A549 (cell line): ENCODE data around the gene SELENOP. TPM values are rescaled to one million over a fixed set of nuclear protein-coding genes. Genes with fewer than 3 reads are reported as not detected.

Source experiments
- ATAC-seq, 2 experiments: fragments of 200-7000 bp in 1 of 2; fragments of >200 bp in 1 of 2; cut with Nextera tagmentation in 1 of 2; cut with Tn5 transposase in 1 of 2; 3 replicates each; pipeline versions ENCODE4 v1.8.0 to v1.9.1; 2018 to 2020; ENCODE audit warnings: mild to moderate bottlenecking in 1 of 2, moderate library complexity in 1 of 2
- CTCF ChIA-PET: fragments of 300-600 bp; sonication (Branson Sonifier 250); formaldehyde crosslinking; extraction: SDS; loops from one replicate; lab custom pipeline; 2021; ENCODE audit warnings: antibody characterized with exemption, inconsistent platforms; lab: Yijun Ruan, JAX
- POLR2A ChIA-PET: fragments of 350-600 bp; formaldehyde crosslinking; extraction: SDS; loops from one replicate; lab custom pipeline; 2021; ENCODE audit warnings: antibody characterized with exemption, inconsistent platforms; lab: Yijun Ruan, JAX
- DNase-seq, 2 experiments: peaks; one replicate each; pipeline versions ENCODE4 v3.0.0 to v3.0.0-alpha.2; 2011 to 2016; ENCODE audit warnings: low read depth in 1 of 2, low spot score in 1 of 2
- FAIRE-seq: peaks from 2 replicates; lab custom pipeline; 2011; peaks lifted over from hg19 to GRCh38; lab: Jason Lieb, UNC
- H3K27ac ChIP-seq, 2 experiments: fragments of >200 bp; sonication (Bioruptor Twin); formaldehyde crosslinking; 3 replicates each; pipeline ENCODE4 v1.5.1; 2016 to 2017
- H3K4me1 ChIP-seq: fragments of >200 bp; sonication (Bioruptor Twin); formaldehyde crosslinking; 3 replicates; pipeline ENCODE4 v1.6.1; 2016
- H3K4me2 ChIP-seq: fragments of >200 bp; sonication (Bioruptor Twin); formaldehyde crosslinking; 3 replicates; pipeline ENCODE4 v1.6.1; 2016
- H3K4me3 ChIP-seq: fragments of >200 bp; sonication (Bioruptor Twin); formaldehyde crosslinking; 3 replicates; pipeline ENCODE4 v1.5.1; 2016
- H3K9me3 ChIP-seq: fragments of >200 bp; sonication (Bioruptor Twin); formaldehyde crosslinking; 3 replicates; pipeline ENCODE4 v1.6.1; 2016
- CBX2 ChIP-seq: fragments of 200-600 bp; sonication (generic); IDR thresholded peaks from 2 replicates; pipeline ENCODE4 v1.6.1; 2016; ENCODE audit warnings: low read depth, mild to moderate bottlenecking, borderline replicate concordance
- CHD2 ChIP-seq: fragments of 150-350 bp; IDR thresholded peaks from 2 replicates; pipeline ENCODE4 v1.6.1; 2014; ENCODE audit warnings: low read length; ENCODE audit not compliant: partially characterized antibody
- CTCF ChIP-seq: fragments of >200 bp; sonication (Bioruptor Twin); formaldehyde crosslinking; IDR thresholded peaks from 3 replicates; pipeline ENCODE4 v1.5.1; 2016
- EHF ChIP-seq: fragments of 250-450 bp; sonication (Bioruptor Pico); IDR thresholded peaks from 2 replicates; pipeline ENCODE4 v1.5.0; 2020; ENCODE audit warnings: mild to moderate bottlenecking
- ESRRA ChIP-seq: fragments of 150-350 bp; IDR thresholded peaks from 2 replicates; pipeline ENCODE4 v1.6.1; 2014; ENCODE audit warnings: mild to moderate bottlenecking, low read length, borderline replicate concordance
- FOSB ChIP-seq: fragments of 250-450 bp; sonication (Bioruptor Pico); IDR thresholded peaks from 2 replicates; pipeline ENCODE4 v1.5.0; 2020; ENCODE audit warnings: mild to moderate bottlenecking, moderate library complexity
- FOSL2 ChIP-seq, 2 experiments: fragments of 450-650 bp in 1 of 2; fragments of >200 bp in 1 of 2; sonication (Bioruptor Twin) in 1 of 2; formaldehyde crosslinking; IDR thresholded peaks; 2 replicates each; pipeline versions ENCODE4 v1.5.0 to v1.6.1; 2016 to 2020; ENCODE audit warnings: mild to moderate bottlenecking in 1 of 2, moderate library complexity in 1 of 2
- GATA3 ChIP-seq: IDR thresholded peaks from 2 replicates; pipeline ENCODE4 v1.6.1; 2012; ENCODE audit warnings: borderline replicate concordance
- HEYL ChIP-seq: fragments of 250-450 bp; sonication (Bioruptor Pico); IDR thresholded peaks from 2 replicates; pipeline ENCODE4 v1.8.0; 2021; ENCODE audit warnings: mild to moderate bottlenecking, moderate library complexity
- HMGXB4 ChIP-seq: fragments of 250-450 bp; sonication (Bioruptor Pico); IDR thresholded peaks from 2 replicates; pipeline ENCODE4 v1.5.0; 2021; ENCODE audit warnings: mild to moderate bottlenecking, moderate library complexity, borderline replicate concordance
- HOXB13 ChIP-seq: fragments of 250-450 bp; sonication (Bioruptor Pico); IDR thresholded peaks from 2 replicates; pipeline ENCODE4 v1.5.0; 2020; ENCODE audit warnings: low read depth, mild to moderate bottlenecking, moderate library complexity
- HOXB5 ChIP-seq: fragments of 250-450 bp; sonication (Bioruptor Pico); IDR thresholded peaks from 2 replicates; pipeline ENCODE4 v1.5.0; 2020; ENCODE audit warnings: mild to moderate bottlenecking, moderate library complexity
- JUN ChIP-seq, 2 experiments: fragments of >200 bp; sonication (Bioruptor Twin); formaldehyde crosslinking; IDR thresholded peaks; 2 replicates in 1 of 2; 3 replicates in 1 of 2; pipeline ENCODE4 v1.6.1; 2016 to 2017
- JUNB ChIP-seq: fragments of >200 bp; sonication (Bioruptor Twin); formaldehyde crosslinking; IDR thresholded peaks from 2 replicates; pipeline ENCODE4 v1.6.1; 2016
- KDM1A ChIP-seq: fragments of 200-600 bp; sonication (generic); IDR thresholded peaks from 2 replicates; pipeline ENCODE4 v1.6.1; 2016; ENCODE audit warnings: low read depth, mild to moderate bottlenecking
- MAZ ChIP-seq: fragments of 150-350 bp; IDR thresholded peaks from 2 replicates; pipeline ENCODE4 v1.6.1; 2014; ENCODE audit warnings: antibody characterized with exemption, low read depth, low read length, borderline replicate concordance
- MYC ChIP-seq: IDR thresholded peaks from 2 replicates; pipeline ENCODE4 v1.6.1; 2012; ENCODE audit warnings: mild to moderate bottlenecking, inconsistent platforms, low read length, improper control_type of control experiment, borderline replicate concordance
- NFE2L2 ChIP-seq: fragments of 150-350 bp; conservative IDR thresholded peaks from 2 replicates; pipeline ENCODE4 v1.6.1; 2014; ENCODE audit warnings: low read length
- NR3C1 ChIP-seq: fragments of >200 bp; sonication (Bioruptor Twin); formaldehyde crosslinking; IDR thresholded peaks from 3 replicates; pipeline ENCODE4 v1.6.1; 2017
- PHF8 ChIP-seq: fragments of 200-600 bp; sonication (generic); IDR thresholded peaks from 2 replicates; pipeline ENCODE4 v1.6.1; 2016; ENCODE audit warnings: low read depth, mild to moderate bottlenecking, antibody characterized with exemption, moderate library complexity, borderline replicate concordance
- POLR2A ChIP-seq: IDR thresholded peaks from 2 replicates; pipeline ENCODE4 v1.6.1; 2012; ENCODE audit warnings: mild to moderate bottlenecking, low read length
- RARB ChIP-seq: fragments of 250-450 bp; sonication (Bioruptor Pico); IDR thresholded peaks from 2 replicates; pipeline ENCODE4 v1.8.0; 2021; ENCODE audit warnings: mild to moderate bottlenecking, moderate library complexity
- RCOR1 ChIP-seq: fragments of 150-350 bp; IDR thresholded peaks from 2 replicates; pipeline ENCODE4 v1.6.1; 2014; ENCODE audit warnings: antibody characterized with exemption, low read length, low read depth
- RFX5 ChIP-seq: fragments of 450-650 bp; IDR thresholded peaks from 2 replicates; pipeline ENCODE4 v1.7.1; 2014; ENCODE audit warnings: antibody characterized with exemption, mild to moderate bottlenecking, moderate library complexity
- RNF2 ChIP-seq: fragments of 200-600 bp; sonication (generic); IDR thresholded peaks from 2 replicates; pipeline ENCODE4 v1.6.1; 2016; ENCODE audit warnings: low read depth, mild to moderate bottlenecking, antibody characterized with exemption, moderate library complexity, borderline replicate concordance
- SMC3 ChIP-seq: fragments of >200 bp; sonication (Bioruptor Twin); formaldehyde crosslinking; IDR thresholded peaks from 3 replicates; pipeline ENCODE4 v1.6.1; 2018; ENCODE audit warnings: inconsistent platforms
- SREBF2 ChIP-seq: fragments of 450-650 bp; IDR thresholded peaks from 2 replicates; pipeline ENCODE4 v1.6.1; 2014; ENCODE audit warnings: mild to moderate bottlenecking, moderate library complexity
- ZC3H11A ChIP-seq: fragments of 450-650 bp; IDR thresholded peaks from 2 replicates; pipeline ENCODE4 v1.6.1; 2014; ENCODE audit warnings: antibody characterized with exemption, mild to moderate bottlenecking
- ZNF302 ChIP-seq: fragments of 250-450 bp; sonication (Bioruptor Pico); IDR thresholded peaks from 2 replicates; pipeline ENCODE4 v1.9.0; 2021; ENCODE audit warnings: inconsistent platforms, mild to moderate bottlenecking, moderate library complexity
- WGBS: methylation state at CpG from one replicate; pipeline ENCODE4 v1.1.6; 2017; ENCODE audit errors: missing lambda C conversion rate; 5-methylcytosine and 5-hydroxymethylcytosine counted together
- polyA plus RNA-seq, 4 experiments: library from polyadenylated mRNA; depleted of rRNA in 3 of 4; stranded (reverse); fragments of >200 nt; fragmentation: RNase III in 1 of 4; extraction: RNeasy Plus Mini Kit Qiagen cat#74134 plus additional on column Dnase treatment in 1 of 4; gene quantifications; 2 replicates in 3 of 4; 3 replicates in 1 of 4; pipeline ENCODE4 v1.2.3, GENCODE V29; 2011 to 2017

SELENOP gene
- polyA plus RNA-seq, 2 of the 4 experiments (the other 2 are of a cell fraction) = 0.17 to 0.96 TPM

GRCh38 chr5:42812620-42813019 is 928 bp upstream of the SELENOP start:
- ATAC-seq (no peak), FAIRE-seq (no peak), DNase-seq (no peak)
- no peak overlapping the region for H3K4me3 ChIP-seq
- H3K4me1 ChIP-seq = no peaks in the 10 kb centered on the region
- TF ChIP-seq RCOR1 (no peak), ZNF302 (CRISPR knock-in tag) (no peak), ZC3H11A (no peak), MAZ (no peak), CBX2 (no peak), FOSL2 (IDR thresholded peaks at IDR 0.05) (no peak), FOSL2 (CRISPR knock-in tag; IDR thresholded peaks at IDR 0.05) (no peak), EHF (CRISPR knock-in tag) (no peak), SREBF2 (no peak), HEYL (CRISPR knock-in tag) (no peak), HOXB13 (CRISPR knock-in tag) (no peak), CHD2 (no peak), PHF8 (no peak), RNF2 (no peak), RFX5 (no peak), NFE2L2 (no peak), MYC (no peak), JUNB (no peak), KDM1A (no peak)
- CTCF ChIA-PET = no interaction called here
- no peaks in the 10 kb centered on the region for H3K9me3 ChIP-seq
- POLR2A ChIA-PET = no interaction called here
- no peak overlapping the region for H3K4me2 ChIP-seq
- no peak overlapping the region for H3K27ac ChIP-seq
- 59% methylated on average over 2 of the region's 2 CpGs for WGBS

- ChIA-PET CTCF (no interaction called here), POLR2A (no interaction called here)
- TF ChIP-seq ESRRA (no peak), SMC3 (no peak), HOXB13 (CRISPR knock-in tag) (no peak), FOSL2 (IDR thresholded peaks at IDR 0.05) (no peak), FOSL2 (CRISPR knock-in tag; IDR thresholded peaks at IDR 0.05) (no peak), EHF (CRISPR knock-in tag) (no peak)
- H3K27ac ChIP-seq = no peak overlapping the region
- no peak overlapping the region for H3K4me2 ChIP-seq
- H3K4me1 ChIP-seq = no peaks in the 10 kb centered on the region
- 82% methylated on average over 3 of the region's 3 CpGs for WGBS
- ATAC-seq (no peak), DNase-seq (no peak), FAIRE-seq (no peak)
- H3K4me3 ChIP-seq = no peak overlapping the region
- no peaks in the 10 kb centered on the region for H3K9me3 ChIP-seq
Measured at GRCh38 chr5:42810834-42811590, 680 bp downstream of the SELENOP start.

GRCh38 chr5:42808888-42809611 is 2.6 kb downstream of the SELENOP start:
- no peak for ATAC-seq
- no peak overlapping the region for H3K4me3 ChIP-seq

More at GRCh38 chr5:42808888-42809611, 2.6 kb downstream of the SELENOP start:
- FAIRE-seq (no peak), DNase-seq (no peak)
- H3K4me1 ChIP-seq = no peaks in the 10 kb centered on the region
- CTCF ChIA-PET = interaction anchor here (0.9 kb wide), 1 partner anchor 80 kb away, joined by 3 read pairs; no protein-coding TSS in a partner anchor
- POLR2A ChIA-PET = no interaction called here
- H3K4me2 ChIP-seq = no peak overlapping the region
- TF ChIP-seq GATA3 (no peak), FOSL2 (IDR thresholded peaks at IDR 0.05) (no peak), FOSL2 (CRISPR knock-in tag; IDR thresholded peaks at IDR 0.05) (no peak), HMGXB4 (CRISPR knock-in tag) (no peak), SMC3 (no peak), MAZ (no peak), NR3C1 (no peak), RARB (CRISPR knock-in tag) (no peak), JUN (IDR thresholded peaks at IDR 0.05) (no peak), PHF8 (no peak), POLR2A (no peak), FOSB (no peak), EHF (CRISPR knock-in tag) (no peak), CTCF (no peak), HOXB5 (CRISPR knock-in tag) (no peak)
- 57% methylated on average over 4 of the region's 4 CpGs for WGBS
- no peak overlapping the region for H3K27ac ChIP-seq
- no peaks in the 10 kb centered on the region for H3K9me3 ChIP-seq
